Muscle layer of duodenum (tissue), 2 donors: ENCODE data around the gene SERPINA5.
"Not testable (repeated sequence)": the region's sequence is repeated elsewhere in the genome, so short reads cannot be mapped to it uniquely, and the experiment has no call there.

Source experiments
- H3K27ac ChIP-seq: one replicate; pipeline ENCODE4 v1.7.0; 2013; ENCODE audit warnings: mild to moderate bottlenecking, low read length
- H3K27me3 ChIP-seq: one replicate; pipeline ENCODE4 v1.7.0; 2013; ENCODE audit warnings: low read depth, mild to moderate bottlenecking, control low read depth, low read length
- H3K36me3 ChIP-seq, 2 donors: one replicate each; pipeline ENCODE4 v1.7.0; 2013; ENCODE audit warnings: low read length in 2 of 2, control low read depth in 1 of 2, mild to moderate bottlenecking in 1 of 2; ENCODE audit not compliant: insufficient read depth in 2 of 2, control insufficient read depth in 1 of 2
- H3K4me1 ChIP-seq, 2 donors: one replicate each; pipeline ENCODE4 v1.7.0; 2013; ENCODE audit warnings: low read length in 2 of 2, mild to moderate bottlenecking in 2 of 2, control low read depth in 1 of 2, moderate library complexity in 1 of 2; ENCODE audit not compliant: insufficient read depth in 2 of 2, control insufficient read depth in 1 of 2
- H3K4me3 ChIP-seq, 2 donors: one replicate each; pipeline ENCODE4 v1.7.0; 2013; ENCODE audit warnings: low read length in 2 of 2, low read depth in 1 of 2, mild to moderate bottlenecking in 1 of 2
- H3K9me3 ChIP-seq, 2 donors: one replicate each; pipeline ENCODE4 v1.7.0; 2013; ENCODE audit warnings: low read length in 2 of 2, control low read depth in 1 of 2, mild to moderate bottlenecking in 1 of 2; ENCODE audit not compliant: control insufficient read depth in 1 of 2
- donor health status: healthy.

SERPINA5 gene

GRCh38 chr14:94569381-94570001 is 11.7 kb upstream of the SERPINA5 start:
- no peak overlapping the region for H3K27ac ChIP-seq
- H3K4me1 ChIP-seq = no peaks in the 10 kb centered on the region
- no peaks in the 10 kb centered on the region for H3K36me3 ChIP-seq
- no peak overlapping the region for H3K4me3 ChIP-seq
- H3K9me3 ChIP-seq = peaks cover 0 to 5% of the 10 kb centered on the region in 2 donors
- H3K27me3 ChIP-seq = no peaks in the 10 kb centered on the region

GRCh38 chr14:94570002-94570400 is 11.2 kb upstream of the SERPINA5 start:
- Histone ChIP-seq H3K27ac (no peak overlapping the region), H3K36me3 (no peaks in the 10 kb centered on the region), H3K4me1 (no peaks in the 10 kb centered on the region), H3K27me3 (no peaks in the 10 kb centered on the region), H3K4me3 (no peak overlapping the region), H3K9me3 (peaks cover 0 to 2% of the 10 kb centered on the region in 2 donors)

GRCh38 chr14:94570440-94570839 is 10.8 kb upstream of the SERPINA5 start:
- Histone ChIP-seq H3K27ac (no peak overlapping the region), H3K27me3 (no peaks in the 10 kb centered on the region), H3K4me3 (no peak overlapping the region), H3K36me3 (no peaks in the 10 kb centered on the region), H3K9me3 (no peaks in the 10 kb centered on the region), H3K4me1 (no peaks in the 10 kb centered on the region)

- no peaks in the 10 kb centered on the region for H3K4me1 ChIP-seq
- H3K36me3 ChIP-seq = no peaks in the 10 kb centered on the region
- H3K27ac ChIP-seq = peak overlapping the region; percentile 40
- H3K27me3 ChIP-seq = no peaks in the 10 kb centered on the region
- no peak overlapping the region for H3K4me3 ChIP-seq
- no peaks in the 10 kb centered on the region for H3K9me3 ChIP-seq
Measured at GRCh38 chr14:94571395-94571794, 9.8 kb upstream of the SERPINA5 start.

- Histone ChIP-seq H3K27ac (peak overlapping the region; percentile 40), H3K9me3 (no peaks in the 10 kb centered on the region), H3K4me3 (no peak overlapping the region), H3K4me1 (no peaks in the 10 kb centered on the region), H3K27me3 (no peaks in the 10 kb centered on the region), H3K36me3 (no peaks in the 10 kb centered on the region)
Measured at GRCh38 chr14:94571950-94572349, 9.3 kb upstream of the SERPINA5 start.

- H3K4me1 ChIP-seq = no peaks in the 10 kb centered on the region
- no peak overlapping the region for H3K4me3 ChIP-seq
- H3K27me3 ChIP-seq = no peaks in the 10 kb centered on the region
- no peaks in the 10 kb centered on the region for H3K36me3 ChIP-seq
- no peak overlapping the region for H3K27ac ChIP-seq
- no peaks in the 10 kb centered on the region for H3K9me3 ChIP-seq
Measured at GRCh38 chr14:94572637-94573303, 8.5 kb upstream of the SERPINA5 start.

GRCh38 chr14:94573475-94574277 is 7.5 kb upstream of the SERPINA5 start:
- Histone ChIP-seq H3K4me3 (no peak overlapping the region), H3K27ac (no peak overlapping the region), H3K4me1 (no peaks in the 10 kb centered on the region), H3K27me3 (no peaks in the 10 kb centered on the region), H3K9me3 (no peaks in the 10 kb centered on the region), H3K36me3 (no peaks in the 10 kb centered on the region)

GRCh38 chr14:94574336-94574735 is 6.9 kb upstream of the SERPINA5 start:
- no peaks in the 10 kb centered on the region for H3K4me1 ChIP-seq
- no peaks in the 10 kb centered on the region for H3K9me3 ChIP-seq
- H3K4me3 ChIP-seq = no peak overlapping the region
- no peaks in the 10 kb centered on the region for H3K27me3 ChIP-seq
- H3K27ac ChIP-seq = no peak overlapping the region
- no peaks in the 10 kb centered on the region for H3K36me3 ChIP-seq

GRCh38 chr14:94575730-94576585 is 5.3 kb upstream of the SERPINA5 start:
- Histone ChIP-seq H3K27ac (no peak overlapping the region), H3K4me1 (peaks cover 0 to 4% of the 10 kb centered on the region in 2 donors), H3K36me3 (no peaks in the 10 kb centered on the region), H3K9me3 (no peaks in the 10 kb centered on the region), H3K4me3 (no peak overlapping the region), H3K27me3 (no peaks in the 10 kb centered on the region)

GRCh38 chr14:94577472-94577871 is 3.8 kb upstream of the SERPINA5 start:
- H3K27me3 ChIP-seq, H3K4me1 ChIP-seq, H3K36me3 ChIP-seq, H3K27ac ChIP-seq, H3K9me3 ChIP-seq, H3K4me3 ChIP-seq: not testable (repeated sequence)

GRCh38 chr14:94578712-94579111 is 2.5 kb upstream of the SERPINA5 start:
- no peak overlapping the region for H3K27ac ChIP-seq
- H3K4me3 ChIP-seq = no peak overlapping the region
- no peaks in the 10 kb centered on the region for H3K27me3 ChIP-seq
- no peaks in the 10 kb centered on the region for H3K36me3 ChIP-seq
- H3K9me3 ChIP-seq = no peaks in the 10 kb centered on the region
- H3K4me1 ChIP-seq = peaks cover 0 to 8% of the 10 kb centered on the region in 2 donors
